HEK293 (cell line): Measurements from ENCODE around the gene KCNQ2.

Source experiments
- CTCF ChIA-PET: fragments of 350-600 bp; formaldehyde crosslinking; extraction: SDS; loops from one replicate; lab custom pipeline; 2021; ENCODE audit warnings: antibody characterized with exemption; lab: Yijun Ruan, JAX
- POLR2A ChIA-PET: fragments of 300-600 bp; formaldehyde crosslinking; extraction: SDS; loops from one replicate; lab custom pipeline; 2020; ENCODE audit warnings: antibody characterized with exemption, inconsistent platforms; lab: Yijun Ruan, JAX
- H3K27ac ChIP-seq: fragments of 200-500 bp; sonication (Bioruptor generic); 2 replicates; pipeline ENCODE4 v1.5.1; 2014; ENCODE audit warnings: low read depth, low read length, control low read depth, inconsistent platforms; ENCODE audit errors: extremely low read depth
- H3K36me3 ChIP-seq, 2 experiments: fragments of 200-500 bp in 1 of 2; sonication (Bioruptor generic) in 1 of 2; 1 replicate in 1 of 2; 2 replicates in 1 of 2; pipeline ENCODE4 v1.5.1; 2014 to 2017; ENCODE audit warnings: inconsistent platforms in 2 of 2, low read length in 2 of 2; ENCODE audit not compliant: control insufficient read depth in 2 of 2, insufficient read depth in 1 of 2
- H3K4me1 ChIP-seq: fragments of 200-500 bp; sonication (Bioruptor generic); 2 replicates; pipeline ENCODE4 v1.5.1; 2014; ENCODE audit warnings: mild to moderate bottlenecking, low read length, inconsistent platforms; ENCODE audit not compliant: control insufficient read depth, insufficient read depth
- H3K4me3 ChIP-seq: 2 replicates; pipeline ENCODE4 v1.5.1; 2011; ENCODE audit warnings: low read depth, mild to moderate bottlenecking, control low read depth, low read length, moderate library complexity
- H3K9me3 ChIP-seq: fragments of 200-500 bp; sonication (Bioruptor generic); 2 replicates; pipeline ENCODE4 v1.5.1; 2014; ENCODE audit warnings: low read depth, low read length, inconsistent platforms; ENCODE audit not compliant: control insufficient read depth, insufficient read depth
- BCL11A ChIP-seq: fragments of 450-650 bp; formaldehyde crosslinking; IDR thresholded peaks from 2 replicates; pipeline ENCODE4 v1.5.1; 2016; ENCODE audit warnings: low read depth, missing biosample characterization, missing genetic modification characterization
- IKZF3 ChIP-seq: fragments of 450-650 bp; IDR thresholded peaks from 2 replicates; pipeline ENCODE4 v1.5.0; 2018; ENCODE audit warnings: missing biosample characterization, mild to moderate bottlenecking, missing genetic modification characterization, moderate library complexity
- PRDM10 ChIP-seq: fragments of 450-650 bp; formaldehyde crosslinking; IDR thresholded peaks from 2 replicates; pipeline ENCODE4 v1.5.1; 2016; ENCODE audit warnings: missing biosample characterization, missing genetic modification characterization
- ZBTB11 ChIP-seq: fragments of 450-650 bp; formaldehyde crosslinking; conservative IDR thresholded peaks from 2 replicates; pipeline ENCODE4 v1.5.1; 2016; ENCODE audit warnings: low read depth, missing biosample characterization, missing genetic modification characterization
- ZNF114 ChIP-seq: fragments of 450-650 bp; formaldehyde crosslinking; IDR thresholded peaks from 2 replicates; pipeline ENCODE4 v1.5.0; 2017; ENCODE audit warnings: missing biosample characterization, missing genetic modification characterization
- ZNF132 ChIP-seq: fragments of 450-650 bp; formaldehyde crosslinking; IDR thresholded peaks from 2 replicates; pipeline ENCODE4 v1.5.1; 2017; ENCODE audit warnings: missing biosample characterization, missing genetic modification characterization, borderline replicate concordance
- ZNF175 ChIP-seq: fragments of 450-650 bp; formaldehyde crosslinking; IDR thresholded peaks from 2 replicates; pipeline ENCODE4 v1.5.1; 2016; ENCODE audit warnings: missing biosample characterization, missing genetic modification characterization
- ZNF223 ChIP-seq: fragments of 450-650 bp; formaldehyde crosslinking; IDR thresholded peaks from 2 replicates; pipeline ENCODE4 v1.5.1; 2016; ENCODE audit warnings: missing biosample characterization, missing genetic modification characterization
- ZNF548 ChIP-seq: fragments of 450-650 bp; formaldehyde crosslinking; IDR thresholded peaks from 2 replicates; pipeline ENCODE4 v1.5.1; 2016; ENCODE audit warnings: missing biosample characterization, missing genetic modification characterization
- ZNF704 ChIP-seq: fragments of 450-650 bp; formaldehyde crosslinking; IDR thresholded peaks from 2 replicates; pipeline ENCODE4 v1.5.1; 2016; ENCODE audit warnings: missing biosample characterization, missing genetic modification characterization
- ZNF768 ChIP-seq: fragments of 450-650 bp; formaldehyde crosslinking; IDR thresholded peaks from 2 replicates; pipeline ENCODE4 v1.5.1; 2018; ENCODE audit warnings: missing biosample characterization, mild to moderate bottlenecking, missing genetic modification characterization
- ZNF776 ChIP-seq: fragments of 450-650 bp; formaldehyde crosslinking; IDR thresholded peaks from 2 replicates; pipeline ENCODE4 v1.5.0; 2017; ENCODE audit warnings: missing biosample characterization, missing genetic modification characterization, borderline replicate concordance
- ZSCAN16 ChIP-seq: fragments of 450-650 bp; formaldehyde crosslinking; IDR thresholded peaks from 2 replicates; pipeline ENCODE4 v1.5.1; 2016; ENCODE audit warnings: missing biosample characterization, missing genetic modification characterization

Gene KCNQ2

GRCh38 chr20:63356931-63357879 is 115.2 kb downstream of the KCNQ2 start:
- ChIA-PET CTCF (no interaction called here), POLR2A (no interaction called here)
- Histone ChIP-seq H3K9me3 (no peaks in the 10 kb centered on the region), H3K4me1 (no peaks in the 10 kb centered on the region), H3K36me3 (no peaks in the 10 kb centered on the region), H3K4me3 (no peak overlapping the region), H3K27ac (no peak overlapping the region)
- no peak for TF ChIP-seq ZNF223
- no peak for TF ChIP-seq ZNF175 (tag by site-specific recombination)
- TF ChIP-seq ZNF768 (tag by site-specific recombination) = no peak
- TF ChIP-seq BCL11A = no peak
- no peak for TF ChIP-seq ZNF704 (tag by site-specific recombination)
- no peak for TF ChIP-seq PRDM10
- no peak for TF ChIP-seq ZNF132 (tag by site-specific recombination)
- TF ChIP-seq ZSCAN16 (tag by site-specific recombination) = no peak
- TF ChIP-seq ZNF114 = no peak

GRCh38 chr20:63356511-63356910 is 115.9 kb downstream of the KCNQ2 start:
- no peaks in the 10 kb centered on the region for H3K36me3 ChIP-seq
- no peak overlapping the region for H3K27ac ChIP-seq
- H3K9me3 ChIP-seq = no peaks in the 10 kb centered on the region
- ChIA-PET CTCF (no interaction called here), POLR2A (no interaction called here)
- H3K4me3 ChIP-seq = no peak overlapping the region
- H3K4me1 ChIP-seq = no peaks in the 10 kb centered on the region
- TF ChIP-seq IKZF3 (no peak), ZBTB11 (tag by site-specific recombination) (no peak), ZNF548 (tag by site-specific recombination) (no peak), ZNF776 (tag by site-specific recombination) (no peak)
